ENCODE results near the gene DET1. TPM values are rescaled to one million over a fixed set of nuclear protein-coding genes. Genes with fewer than 3 reads are reported as not detected.

DET1 gene
- total and polyA plus RNA-seq, 2 of the 13 experiments (the other 11 are each of a cell fraction or from before 2014, with no cell fraction given), result 2.2 to 4.2 TPM

DNA sequence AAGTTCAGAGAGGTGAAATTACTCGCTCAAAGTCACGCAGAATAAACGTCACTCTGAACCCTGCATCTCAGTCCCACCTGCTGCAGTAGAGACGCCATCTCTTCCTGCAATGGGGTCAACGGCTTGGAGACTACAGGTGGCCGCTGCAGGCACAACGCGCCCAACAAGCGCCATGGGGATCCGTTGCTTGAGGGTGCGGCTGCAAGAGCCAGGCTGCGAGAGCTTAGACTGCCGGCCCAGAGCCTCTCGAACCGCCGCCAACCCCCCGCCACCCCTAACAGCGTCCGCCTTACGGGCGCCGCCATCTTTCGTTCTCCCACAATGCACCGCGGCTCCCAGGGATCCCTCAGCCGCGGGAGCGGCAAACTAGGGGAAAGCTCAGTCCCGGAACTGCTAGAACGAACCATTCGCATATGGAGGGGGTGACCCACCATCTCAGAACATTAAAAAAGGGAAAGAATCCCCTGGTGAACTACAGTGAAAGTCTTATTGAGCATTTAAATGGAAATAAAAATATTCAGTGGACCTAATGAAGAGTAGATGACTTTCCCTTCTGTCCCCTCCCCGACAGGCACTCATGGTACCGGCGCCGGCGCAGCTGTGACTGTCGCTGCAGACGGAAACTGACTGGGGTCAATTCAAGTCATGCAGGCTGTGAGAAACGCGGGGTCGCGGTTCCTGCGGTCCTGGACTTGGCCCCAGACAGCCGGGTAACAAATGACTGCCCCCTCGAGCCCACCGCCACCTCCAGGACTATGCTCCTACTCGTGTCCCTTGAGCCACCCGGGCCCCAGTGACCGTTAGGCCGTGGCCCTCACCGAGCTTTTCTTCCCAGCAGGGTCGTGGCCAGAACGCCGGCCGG is 79.2 kb downstream of the DET1 start, which contains the start of the genes MRPL46 and MRPS11 (continued):
- TF ChIP-seq, protein P1, sequence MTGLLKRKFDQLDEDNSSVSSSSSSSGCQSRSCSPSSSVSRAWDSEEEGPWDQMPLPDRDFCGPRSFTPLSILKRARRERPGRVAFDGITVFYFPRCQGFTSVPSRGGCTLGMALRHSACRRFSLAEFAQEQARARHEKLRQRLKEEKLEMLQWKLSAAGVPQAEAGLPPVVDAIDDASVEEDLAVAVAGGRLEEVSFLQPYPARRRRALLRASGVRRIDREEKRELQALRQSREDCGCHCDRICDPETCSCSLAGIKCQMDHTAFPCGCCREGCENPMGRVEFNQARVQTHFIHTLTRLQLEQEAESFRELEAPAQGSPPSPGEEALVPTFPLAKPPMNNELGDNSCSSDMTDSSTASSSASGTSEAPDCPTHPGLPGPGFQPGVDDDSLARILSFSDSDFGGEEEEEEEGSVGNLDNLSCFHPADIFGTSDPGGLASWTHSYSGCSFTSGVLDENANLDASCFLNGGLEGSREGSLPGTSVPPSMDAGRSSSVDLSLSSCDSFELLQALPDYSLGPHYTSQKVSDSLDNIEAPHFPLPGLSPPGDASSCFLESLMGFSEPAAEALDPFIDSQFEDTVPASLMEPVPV (CRISPR knock-in tag; IDR thresholded peaks at IDR 0.05), result peak; percentile 89; the same call in 1 of the 2 replicates
- TF ChIP-seq, protein P2, sequence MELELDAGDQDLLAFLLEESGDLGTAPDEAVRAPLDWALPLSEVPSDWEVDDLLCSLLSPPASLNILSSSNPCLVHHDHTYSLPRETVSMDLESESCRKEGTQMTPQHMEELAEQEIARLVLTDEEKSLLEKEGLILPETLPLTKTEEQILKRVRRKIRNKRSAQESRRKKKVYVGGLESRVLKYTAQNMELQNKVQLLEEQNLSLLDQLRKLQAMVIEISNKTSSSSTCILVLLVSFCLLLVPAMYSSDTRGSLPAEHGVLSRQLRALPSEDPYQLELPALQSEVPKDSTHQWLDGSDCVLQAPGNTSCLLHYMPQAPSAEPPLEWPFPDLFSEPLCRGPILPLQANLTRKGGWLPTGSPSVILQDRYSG (CRISPR knock-in tag; IDR thresholded peaks at IDR 0.05), result peak; percentile 76; the same call in 1 of the 2 replicates
- TF ChIP-seq, protein P3, sequence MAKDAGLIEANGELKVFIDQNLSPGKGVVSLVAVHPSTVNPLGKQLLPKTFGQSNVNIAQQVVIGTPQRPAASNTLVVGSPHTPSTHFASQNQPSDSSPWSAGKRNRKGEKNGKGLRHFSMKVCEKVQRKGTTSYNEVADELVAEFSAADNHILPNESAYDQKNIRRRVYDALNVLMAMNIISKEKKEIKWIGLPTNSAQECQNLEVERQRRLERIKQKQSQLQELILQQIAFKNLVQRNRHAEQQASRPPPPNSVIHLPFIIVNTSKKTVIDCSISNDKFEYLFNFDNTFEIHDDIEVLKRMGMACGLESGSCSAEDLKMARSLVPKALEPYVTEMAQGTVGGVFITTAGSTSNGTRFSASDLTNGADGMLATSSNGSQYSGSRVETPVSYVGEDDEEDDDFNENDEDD (CRISPR knock-in tag; IDR thresholded peaks at IDR 0.05; ENCODE audit: borderline replicate concordance), result peak; percentile 95
- TF ChIP-seq FOXC1 (CRISPR knock-in tag; IDR thresholded peaks at IDR 0.05; ENCODE audit: borderline replicate concordance) (peak; percentile 63; the same call in 1 of the 2 replicates), ZNF614 (CRISPR knock-in tag; IDR thresholded peaks at IDR 0.05; ENCODE audit: borderline replicate concordance) (no peak; the same call in 1 of the 2 replicates), SALL2 (CRISPR knock-in tag; IDR thresholded peaks at IDR 0.05) (0 out of 2 replicates have a peak, but pooled peaks have one; percentile 19), MAZ (IDR thresholded peaks at IDR 0.05; ENCODE audit: borderline replicate concordance, low read depth, low read length) (no peak), MAZ (CRISPR knock-in tag; IDR thresholded peaks at IDR 0.05; ENCODE audit: low read depth) (peak; percentile 13; the same call in 1 of the 2 replicates), ZNF207 (IDR thresholded peaks at IDR 0.05; ENCODE audit: borderline replicate concordance) (no peak)
- TF ChIP-seq, protein P4, sequence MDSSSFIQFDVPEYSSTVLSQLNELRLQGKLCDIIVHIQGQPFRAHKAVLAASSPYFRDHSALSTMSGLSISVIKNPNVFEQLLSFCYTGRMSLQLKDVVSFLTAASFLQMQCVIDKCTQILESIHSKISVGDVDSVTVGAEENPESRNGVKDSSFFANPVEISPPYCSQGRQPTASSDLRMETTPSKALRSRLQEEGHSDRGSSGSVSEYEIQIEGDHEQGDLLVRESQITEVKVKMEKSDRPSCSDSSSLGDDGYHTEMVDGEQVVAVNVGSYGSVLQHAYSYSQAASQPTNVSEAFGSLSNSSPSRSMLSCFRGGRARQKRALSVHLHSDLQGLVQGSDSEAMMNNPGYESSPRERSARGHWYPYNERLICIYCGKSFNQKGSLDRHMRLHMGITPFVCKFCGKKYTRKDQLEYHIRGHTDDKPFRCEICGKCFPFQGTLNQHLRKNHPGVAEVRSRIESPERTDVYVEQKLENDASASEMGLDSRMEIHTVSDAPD (CRISPR knock-in tag; IDR thresholded peaks at IDR 0.05), result peak; percentile 32; the same call in 1 of the 2 replicates
- TF ChIP-seq, protein P5, sequence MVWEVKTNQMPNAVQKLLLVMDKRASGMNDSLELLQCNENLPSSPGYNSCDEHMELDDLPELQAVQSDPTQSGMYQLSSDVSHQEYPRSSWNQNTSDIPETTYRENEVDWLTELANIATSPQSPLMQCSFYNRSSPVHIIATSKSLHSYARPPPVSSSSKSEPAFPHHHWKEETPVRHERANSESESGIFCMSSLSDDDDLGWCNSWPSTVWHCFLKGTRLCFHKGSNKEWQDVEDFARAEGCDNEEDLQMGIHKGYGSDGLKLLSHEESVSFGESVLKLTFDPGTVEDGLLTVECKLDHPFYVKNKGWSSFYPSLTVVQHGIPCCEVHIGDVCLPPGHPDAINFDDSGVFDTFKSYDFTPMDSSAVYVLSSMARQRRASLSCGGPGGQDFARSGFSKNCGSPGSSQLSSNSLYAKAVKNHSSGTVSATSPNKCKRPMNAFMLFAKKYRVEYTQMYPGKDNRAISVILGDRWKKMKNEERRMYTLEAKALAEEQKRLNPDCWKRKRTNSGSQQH (CRISPR knock-in tag; IDR thresholded peaks at IDR 0.05; ENCODE audit: low read depth), result peak; percentile 68; the same call in 1 of the 2 replicates
- TF ChIP-seq, protein P6, sequence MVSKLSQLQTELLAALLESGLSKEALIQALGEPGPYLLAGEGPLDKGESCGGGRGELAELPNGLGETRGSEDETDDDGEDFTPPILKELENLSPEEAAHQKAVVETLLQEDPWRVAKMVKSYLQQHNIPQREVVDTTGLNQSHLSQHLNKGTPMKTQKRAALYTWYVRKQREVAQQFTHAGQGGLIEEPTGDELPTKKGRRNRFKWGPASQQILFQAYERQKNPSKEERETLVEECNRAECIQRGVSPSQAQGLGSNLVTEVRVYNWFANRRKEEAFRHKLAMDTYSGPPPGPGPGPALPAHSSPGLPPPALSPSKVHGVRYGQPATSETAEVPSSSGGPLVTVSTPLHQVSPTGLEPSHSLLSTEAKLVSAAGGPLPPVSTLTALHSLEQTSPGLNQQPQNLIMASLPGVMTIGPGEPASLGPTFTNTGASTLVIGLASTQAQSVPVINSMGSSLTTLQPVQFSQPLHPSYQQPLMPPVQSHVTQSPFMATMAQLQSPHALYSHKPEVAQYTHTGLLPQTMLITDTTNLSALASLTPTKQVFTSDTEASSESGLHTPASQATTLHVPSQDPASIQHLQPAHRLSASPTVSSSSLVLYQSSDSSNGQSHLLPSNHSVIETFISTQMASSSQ (IDR thresholded peaks at IDR 0.05; ENCODE audit: low read depth), result 0 out of 2 replicates have a peak, but pooled peaks have one; percentile 12
- TF ChIP-seq, protein P6 (CRISPR knock-in tag; IDR thresholded peaks at IDR 0.05; ENCODE audit: borderline replicate concordance), result peak; percentile 56; the same call in 1 of the 2 replicates
- TF ChIP-seq, protein P7, sequence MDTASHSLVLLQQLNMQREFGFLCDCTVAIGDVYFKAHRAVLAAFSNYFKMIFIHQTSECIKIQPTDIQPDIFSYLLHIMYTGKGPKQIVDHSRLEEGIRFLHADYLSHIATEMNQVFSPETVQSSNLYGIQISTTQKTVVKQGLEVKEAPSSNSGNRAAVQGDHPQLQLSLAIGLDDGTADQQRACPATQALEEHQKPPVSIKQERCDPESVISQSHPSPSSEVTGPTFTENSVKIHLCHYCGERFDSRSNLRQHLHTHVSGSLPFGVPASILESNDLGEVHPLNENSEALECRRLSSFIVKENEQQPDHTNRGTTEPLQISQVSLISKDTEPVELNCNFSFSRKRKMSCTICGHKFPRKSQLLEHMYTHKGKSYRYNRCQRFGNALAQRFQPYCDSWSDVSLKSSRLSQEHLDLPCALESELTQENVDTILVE (CRISPR knock-in tag; IDR thresholded peaks at IDR 0.05), result peak; percentile 9; the same call in 1 of the 2 replicates
